ENCODE measurements around the gene MAP2K2. TPM values are rescaled to one million over a fixed set of nuclear protein-coding genes. Genes with fewer than 3 reads are reported as not detected.

MAP2K2 gene
- polyA plus RNA-seq, 1 donor from 2014 or later = 95.5 TPM

DNA sequence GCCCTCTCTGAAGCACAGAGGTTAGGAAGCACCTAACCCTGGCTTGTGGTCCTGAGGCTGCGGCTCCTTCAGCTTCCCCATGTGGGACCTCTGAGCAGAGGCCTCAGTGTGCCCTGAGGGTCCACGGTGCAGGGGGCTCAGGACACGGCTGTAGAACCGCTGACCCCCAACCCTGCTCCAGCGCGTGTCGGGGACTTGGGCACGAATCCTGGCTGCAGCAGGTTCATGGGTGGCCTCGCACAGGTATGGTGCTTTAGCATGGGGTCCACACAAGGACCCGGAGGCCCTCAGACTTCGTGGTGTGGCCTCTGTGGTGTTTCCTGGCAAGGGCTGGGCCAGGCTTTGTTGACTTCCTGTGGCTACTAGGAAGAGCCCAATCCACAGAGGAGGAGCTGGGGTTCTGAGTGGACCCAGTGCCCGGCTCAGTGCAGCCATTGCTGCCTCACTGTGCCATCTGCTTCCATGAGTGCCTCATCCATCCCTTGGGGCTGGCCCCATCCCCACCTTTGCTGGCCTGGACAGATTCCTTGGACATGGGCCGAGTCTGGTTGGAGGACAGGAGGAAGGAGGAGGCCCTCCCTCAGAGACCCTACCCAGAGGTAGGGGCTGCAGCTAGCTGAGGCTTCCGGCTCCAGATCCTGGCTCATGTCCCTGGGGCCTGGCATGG, 81.7 kb downstream of the MAP2K2 start:
- Histone ChIP-seq H3F3A (ENCODE audit: insufficient read depth, low read length, poor library complexity, severe bottlenecking) (no peaks in the 10 kb centered on the region), H3K9me2 (ENCODE audit: insufficient read depth, low read length) (no peaks in the 10 kb centered on the region), H3K4me3 (ENCODE audit: low read length) (no peak overlapping the region), H2AFZ (ENCODE audit: low read depth, low read length) (no peak overlapping the region), H4K20me1 (ENCODE audit: insufficient read depth) (no peaks in the 10 kb centered on the region), H3K36me3 (ENCODE audit: insufficient read depth, low read length) (no peaks in the 10 kb centered on the region), H3K79me2 (replicated peaks; ENCODE audit: insufficient read depth, low read length) (no peaks in the 10 kb centered on the region), H3K27ac (ENCODE audit: low read length) (no peak overlapping the region), H3K27me3 (ENCODE audit: insufficient read depth, low read depth, low read length) (no peaks in the 10 kb centered on the region), H3K9me3 (ENCODE audit: low read length) (no peaks in the 10 kb centered on the region), H3K4me2 (ENCODE audit: low read length) (no peak overlapping the region), H3K9ac (ENCODE audit: low read length) (no peak overlapping the region)
- TF ChIP-seq, protein P1, sequence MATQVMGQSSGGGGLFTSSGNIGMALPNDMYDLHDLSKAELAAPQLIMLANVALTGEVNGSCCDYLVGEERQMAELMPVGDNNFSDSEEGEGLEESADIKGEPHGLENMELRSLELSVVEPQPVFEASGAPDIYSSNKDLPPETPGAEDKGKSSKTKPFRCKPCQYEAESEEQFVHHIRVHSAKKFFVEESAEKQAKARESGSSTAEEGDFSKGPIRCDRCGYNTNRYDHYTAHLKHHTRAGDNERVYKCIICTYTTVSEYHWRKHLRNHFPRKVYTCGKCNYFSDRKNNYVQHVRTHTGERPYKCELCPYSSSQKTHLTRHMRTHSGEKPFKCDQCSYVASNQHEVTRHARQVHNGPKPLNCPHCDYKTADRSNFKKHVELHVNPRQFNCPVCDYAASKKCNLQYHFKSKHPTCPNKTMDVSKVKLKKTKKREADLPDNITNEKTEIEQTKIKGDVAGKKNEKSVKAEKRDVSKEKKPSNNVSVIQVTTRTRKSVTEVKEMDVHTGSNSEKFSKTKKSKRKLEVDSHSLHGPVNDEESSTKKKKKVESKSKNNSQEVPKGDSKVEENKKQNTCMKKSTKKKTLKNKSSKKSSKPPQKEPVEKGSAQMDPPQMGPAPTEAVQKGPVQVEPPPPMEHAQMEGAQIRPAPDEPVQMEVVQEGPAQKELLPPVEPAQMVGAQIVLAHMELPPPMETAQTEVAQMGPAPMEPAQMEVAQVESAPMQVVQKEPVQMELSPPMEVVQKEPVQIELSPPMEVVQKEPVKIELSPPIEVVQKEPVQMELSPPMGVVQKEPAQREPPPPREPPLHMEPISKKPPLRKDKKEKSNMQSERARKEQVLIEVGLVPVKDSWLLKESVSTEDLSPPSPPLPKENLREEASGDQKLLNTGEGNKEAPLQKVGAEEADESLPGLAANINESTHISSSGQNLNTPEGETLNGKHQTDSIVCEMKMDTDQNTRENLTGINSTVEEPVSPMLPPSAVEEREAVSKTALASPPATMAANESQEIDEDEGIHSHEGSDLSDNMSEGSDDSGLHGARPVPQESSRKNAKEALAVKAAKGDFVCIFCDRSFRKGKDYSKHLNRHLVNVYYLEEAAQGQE (IDR thresholded peaks at IDR 0.05; ENCODE audit: borderline replicate concordance) = no peak
- TF ChIP-seq EZH2 (IDR thresholded peaks at IDR 0.05; ENCODE audit: borderline replicate concordance, insufficient read depth, low read length, poor library complexity, severe bottlenecking) = no peak
- TF ChIP-seq SMC3 (conservative IDR thresholded peaks at IDR 0.05; ENCODE audit: poor library complexity) = no peak
- TF ChIP-seq, protein P2, sequence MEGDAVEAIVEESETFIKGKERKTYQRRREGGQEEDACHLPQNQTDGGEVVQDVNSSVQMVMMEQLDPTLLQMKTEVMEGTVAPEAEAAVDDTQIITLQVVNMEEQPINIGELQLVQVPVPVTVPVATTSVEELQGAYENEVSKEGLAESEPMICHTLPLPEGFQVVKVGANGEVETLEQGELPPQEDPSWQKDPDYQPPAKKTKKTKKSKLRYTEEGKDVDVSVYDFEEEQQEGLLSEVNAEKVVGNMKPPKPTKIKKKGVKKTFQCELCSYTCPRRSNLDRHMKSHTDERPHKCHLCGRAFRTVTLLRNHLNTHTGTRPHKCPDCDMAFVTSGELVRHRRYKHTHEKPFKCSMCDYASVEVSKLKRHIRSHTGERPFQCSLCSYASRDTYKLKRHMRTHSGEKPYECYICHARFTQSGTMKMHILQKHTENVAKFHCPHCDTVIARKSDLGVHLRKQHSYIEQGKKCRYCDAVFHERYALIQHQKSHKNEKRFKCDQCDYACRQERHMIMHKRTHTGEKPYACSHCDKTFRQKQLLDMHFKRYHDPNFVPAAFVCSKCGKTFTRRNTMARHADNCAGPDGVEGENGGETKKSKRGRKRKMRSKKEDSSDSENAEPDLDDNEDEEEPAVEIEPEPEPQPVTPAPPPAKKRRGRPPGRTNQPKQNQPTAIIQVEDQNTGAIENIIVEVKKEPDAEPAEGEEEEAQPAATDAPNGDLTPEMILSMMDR (IDR thresholded peaks at IDR 0.05; ENCODE audit: poor library complexity, severe bottlenecking) = no peak
- no peak for TF ChIP-seq RAD21 (conservative IDR thresholded peaks at IDR 0.05)

Small RNAs within 50 kb of the gene (small RNA-seq; reads per million reads assigned to genes)
- 0 reads per million in 3 experiments for gene RF00017

Other genes with a start within 250 kb of the MAP2K2 start
- 73.8 and 85.0 TPM in 2 replicates for gene ATCAY, start 243.4 kb downstream of the MAP2K2 start, polyA plus RNA-seq
- not detected in 2 replicates for gene NMRK2, start 191.1 kb downstream of the MAP2K2 start, polyA plus RNA-seq
- gene DAPK3, start 153.0 kb downstream of the MAP2K2 start, polyA plus RNA-seq = 100 and 118 TPM in 2 replicates
- 716 and 865 TPM in 2 replicates for gene EEF2, start 138.7 kb downstream of the MAP2K2 start, polyA plus RNA-seq
- gene PIAS4, start 116.4 kb downstream of the MAP2K2 start, polyA plus RNA-seq = 22.3 and 27.0 TPM in 2 replicates
- gene ZBTB7A, start 57.2 kb downstream of the MAP2K2 start, polyA plus RNA-seq = 1.7 and 2.5 TPM in 2 replicates
- gene CREB3L3, start 29.5 kb upstream of the MAP2K2 start, polyA plus RNA-seq = not detected in 2 replicates
- 42.7 and 42.8 TPM in 2 replicates for gene SIRT6, start 58.4 kb upstream of the MAP2K2 start, polyA plus RNA-seq
- gene ANKRD24, start 58.6 kb upstream of the MAP2K2 start, polyA plus RNA-seq = 2.8 and 3.3 TPM in 2 replicates
- gene EBI3, start 105.4 kb upstream of the MAP2K2 start, polyA plus RNA-seq = not detected in 2 replicates
- 32.6 and 35.4 TPM in 2 replicates for gene YJU2, start 123.0 kb upstream of the MAP2K2 start, polyA plus RNA-seq
- gene SHD, start 155.1 kb upstream of the MAP2K2 start, polyA plus RNA-seq = 188 and 191 TPM in 2 replicates
- gene TMIGD2, start 178.3 kb upstream of the MAP2K2 start, polyA plus RNA-seq = not detected in 2 replicates
- 114 and 158 TPM in 2 replicates for gene FSD1, start 180.5 kb upstream of the MAP2K2 start, polyA plus RNA-seq
- gene STAP2, start 214.7 kb upstream of the MAP2K2 start, polyA plus RNA-seq = 0.16 and 0.62 TPM in 2 replicates
- 34.8 and 37.0 TPM in 2 replicates for gene MPND, start 219.4 kb upstream of the MAP2K2 start, polyA plus RNA-seq

Data from neural cell (in vitro differentiated cells).